Hepatocyte (in vitro differentiated cells): ENCODE results near the gene SPESP1.

Experiments
- EZH2phosphoT487 ChIP-seq: fragments of 200-600 bp; sonication (generic); IDR thresholded peaks from one replicate; pipeline ENCODE4 v1.6.1; 2018; ENCODE audit warnings: antibody characterized with exemption, mild to moderate bottlenecking, low read depth, moderate library complexity; ENCODE audit not compliant: unreplicated experiment, severe bottlenecking
- TF ChIP-seq, protein P1 (sequence below): fragments of 200-600 bp; sonication (generic); IDR thresholded peaks from 2 replicates; pipeline ENCODE4 v1.5.1; 2016; ENCODE audit warnings: antibody characterized with exemption, mild to moderate bottlenecking; ENCODE audit not compliant: poor library complexity

DNA sequence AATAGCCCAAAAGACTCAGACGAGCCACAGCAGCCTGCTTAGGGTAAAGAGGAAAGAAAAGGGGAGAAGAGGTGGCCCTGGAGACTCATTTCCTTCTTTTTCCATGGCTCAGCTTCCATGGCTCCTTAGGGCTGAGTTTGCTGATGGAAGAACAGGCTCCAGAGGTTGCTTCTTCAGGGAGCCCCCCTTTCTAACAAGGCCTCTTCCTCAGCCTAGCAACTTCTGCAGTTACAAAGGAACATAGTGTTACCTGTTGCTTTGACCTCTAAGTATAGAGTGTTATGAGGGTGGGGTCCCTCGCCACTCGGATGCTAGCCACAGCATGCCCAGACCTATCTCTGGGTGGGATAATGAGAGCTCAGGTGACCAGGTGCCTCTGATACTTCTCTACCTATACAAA, 43.2 kb upstream of the SPESP1 start:
- TF ChIP-seq, protein P1, sequence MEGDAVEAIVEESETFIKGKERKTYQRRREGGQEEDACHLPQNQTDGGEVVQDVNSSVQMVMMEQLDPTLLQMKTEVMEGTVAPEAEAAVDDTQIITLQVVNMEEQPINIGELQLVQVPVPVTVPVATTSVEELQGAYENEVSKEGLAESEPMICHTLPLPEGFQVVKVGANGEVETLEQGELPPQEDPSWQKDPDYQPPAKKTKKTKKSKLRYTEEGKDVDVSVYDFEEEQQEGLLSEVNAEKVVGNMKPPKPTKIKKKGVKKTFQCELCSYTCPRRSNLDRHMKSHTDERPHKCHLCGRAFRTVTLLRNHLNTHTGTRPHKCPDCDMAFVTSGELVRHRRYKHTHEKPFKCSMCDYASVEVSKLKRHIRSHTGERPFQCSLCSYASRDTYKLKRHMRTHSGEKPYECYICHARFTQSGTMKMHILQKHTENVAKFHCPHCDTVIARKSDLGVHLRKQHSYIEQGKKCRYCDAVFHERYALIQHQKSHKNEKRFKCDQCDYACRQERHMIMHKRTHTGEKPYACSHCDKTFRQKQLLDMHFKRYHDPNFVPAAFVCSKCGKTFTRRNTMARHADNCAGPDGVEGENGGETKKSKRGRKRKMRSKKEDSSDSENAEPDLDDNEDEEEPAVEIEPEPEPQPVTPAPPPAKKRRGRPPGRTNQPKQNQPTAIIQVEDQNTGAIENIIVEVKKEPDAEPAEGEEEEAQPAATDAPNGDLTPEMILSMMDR, result no peak
- TF ChIP-seq EZH2phosphoT487, result no peak
